ENCODE data around the gene TMEM272. TPM values are rescaled to one million over a fixed set of nuclear protein-coding genes. Genes with fewer than 3 reads are reported as not detected.

TMEM272 gene
- total and polyA plus RNA-seq, 2 of the 4 experiments (the other 2 are of a cell fraction), result not detected

GRCh38 chr13:51821606-51822005, 23.4 kb downstream of the TMEM272 start:
- BruUV-seq (replicated peaks), result no TSS peak
- dilution Hi-C loops (cut with HindIII; ENCODE audit: low sequenced_read_pairs, unreplicated experiment) (no loop called here), in situ Hi-C loops (cut with MboI; ENCODE audit: low sequenced_read_pairs) (no loop called here), intact Hi-C loops (cut with micrococcal nuclease) (no loop called here)
- Histone ChIP-seq H2AK5ac (ENCODE audit: low read depth, low read length) (no peak overlapping the region), H3K9me1 (ENCODE audit: insufficient read depth, low read length) (no peaks in the 10 kb centered on the region), H3K14ac (replicated peaks; ENCODE audit: low read depth, low read length) (no peak overlapping the region), H2BK120ac (ENCODE audit: low read depth, low read length) (no peak overlapping the region), H3K56ac (ENCODE audit: extremely low read depth, insufficient read depth, low read length) (no peak overlapping the region), H3K4me2 (ENCODE audit: low read depth, low read length) (no peak overlapping the region), H3K9me3 (ENCODE audit: control insufficient read depth, insufficient read depth, low read length) (no peaks in the 10 kb centered on the region), H3K79me1 (ENCODE audit: low read depth in 1 of 2, low read length in 2 of 2) (no peaks in the 10 kb centered on the region), H4K91ac (ENCODE audit: insufficient read depth, low read depth, low read length) (no peak overlapping the region), H2BK15ac (ENCODE audit: low read depth, low read length) (no peak overlapping the region), H3K27ac (ENCODE audit: insufficient read depth, low read length) (no peak overlapping the region), H4K20me1 (ENCODE audit: insufficient read depth, low read length) (no peaks in the 10 kb centered on the region), H2BK5ac (ENCODE audit: low read depth, low read length, poor library complexity, severe bottlenecking) (no peak overlapping the region), H3K18ac (ENCODE audit: low read depth, low read length) (no peak overlapping the region), H2AK9ac (replicated peaks; ENCODE audit: low read depth, low read length, poor library complexity) (no peak overlapping the region), H3K27me3 (ENCODE audit: control insufficient read depth, insufficient read depth, low read length) (peaks cover 70% of the 10 kb centered on the region), H4K5ac (ENCODE audit: low read depth, low read length) (no peak overlapping the region), H3K36me3 (ENCODE audit: control insufficient read depth, insufficient read depth, low read length) (no peaks in the 10 kb centered on the region), H3K4ac (ENCODE audit: low read depth, low read length) (no peak overlapping the region), H3K4me1 (ENCODE audit: control insufficient read depth, insufficient read depth, low read length) (no peaks in the 10 kb centered on the region), H2AFZ (replicated peaks; ENCODE audit: low read length, poor library complexity) (no peak overlapping the region), H3K9ac (ENCODE audit: low read depth, low read length) (no peak overlapping the region), H4K8ac (ENCODE audit: low read depth in 2 of 2, low read length in 2 of 2) (no peak overlapping the region), H3K23ac (ENCODE audit: low read depth, low read length) (no peak overlapping the region), H2BK20ac (ENCODE audit: low read depth, low read length) (no peak overlapping the region), H3K4me3 (ENCODE audit: insufficient read depth, low read depth, low read length) (no peak overlapping the region)
- no peak for ATAC-seq (ENCODE audit: low read depth)
- ChIA-PET CTCF (no interaction called here), POLR2A (ENCODE audit: unreplicated experiment) (interaction anchor here (0.6 kb wide), 2 partner anchors 41 to 1425 kb away, joined by 5 to 6 read pairs; no protein-coding TSS in a partner anchor)
- TF ChIP-seq USF2 (IDR thresholded peaks at IDR 0.05; ENCODE audit: low read depth, low read length) (no peak), MAZ (IDR thresholded peaks at IDR 0.05; ENCODE audit: borderline replicate concordance, low read depth, low read length) (no peak), CHD1 (IDR thresholded peaks at IDR 0.05; ENCODE audit: low read depth, low read length) (no peak), RFX5 (IDR thresholded peaks at IDR 0.05; ENCODE audit: low read depth, low read length) (no peak), SMC3 (IDR thresholded peaks at IDR 0.05; ENCODE audit: low read depth, low read length) (no peak), BHLHE40 (IDR thresholded peaks at IDR 0.05; ENCODE audit: low read depth, low read length) (no peak)
- no peak for DNase-seq
- no CpG with 5 or more reads among the region's 2 CpGs for WGBS, 2 experiments (ENCODE audit: extremely low coverage in 2 of 2, insufficient read length in 1 of 2)
